SK-N-SH treated with all-trans-retinoic acid at 6 μM for 48 hours (cell line): ENCODE results near the gene MOCOS.

ENCODE experiments used
- ATAC-seq: fragments of 200-7000 bp; cut with Tn5 transposase; 3 replicates; pipeline ENCODE4 v1.9.1; 2020; ENCODE audit warnings: mild to moderate bottlenecking, moderate library complexity
- ARNTL ChIP-seq: fragments of 450-650 bp; formaldehyde crosslinking; IDR thresholded peaks from 2 replicates; pipeline ENCODE4 v1.5.0; 2020; ENCODE audit warnings: low read depth, mild to moderate bottlenecking, moderate library complexity, borderline replicate concordance
- CREB5 ChIP-seq: fragments of 250-450 bp; sonication (Bioruptor Pico); IDR thresholded peaks from 2 replicates; pipeline ENCODE4 v1.5.1; 2020; ENCODE audit warnings: low read depth, mild to moderate bottlenecking, moderate library complexity
- CSDC2 ChIP-seq: fragments of 250-450 bp; sonication (Bioruptor Pico); IDR thresholded peaks from 2 replicates; pipeline ENCODE4 v1.5.0; 2020; ENCODE audit warnings: mild to moderate bottlenecking, moderate library complexity
- ESRRG ChIP-seq: fragments of 250-450 bp; sonication (Bioruptor Pico); IDR thresholded peaks from 2 replicates; pipeline ENCODE4 v1.6.1; 2021; ENCODE audit warnings: mild to moderate bottlenecking
- GLIS3 ChIP-seq: fragments of 250-450 bp; sonication (Bioruptor Pico); IDR thresholded peaks from 2 replicates; pipeline ENCODE4 v1.5.0; 2020; ENCODE audit warnings: mild to moderate bottlenecking, moderate library complexity
- ISL1 ChIP-seq: fragments of 250-450 bp; sonication (Bioruptor Pico); IDR thresholded peaks from 2 replicates; pipeline ENCODE4 v2.1.2; 2022; ENCODE audit warnings: mild to moderate bottlenecking, moderate library complexity
- OSR1 ChIP-seq: fragments of 250-450 bp; sonication (Bioruptor Pico); IDR thresholded peaks from 2 replicates; pipeline ENCODE4 v1.8.0; 2022; ENCODE audit warnings: moderate library complexity, mild to moderate bottlenecking, inconsistent platforms
- POU6F1 ChIP-seq: fragments of 250-450 bp; sonication (Bioruptor Pico); IDR thresholded peaks from 2 replicates; pipeline ENCODE4 v1.8.0; 2021; ENCODE audit warnings: low read depth, mild to moderate bottlenecking, moderate library complexity, borderline replicate concordance
- PPARA ChIP-seq: fragments of 250-450 bp; sonication (Bioruptor Pico); IDR thresholded peaks from 2 replicates; pipeline ENCODE4 v1.5.0; 2020; ENCODE audit warnings: mild to moderate bottlenecking, borderline replicate concordance
- RARB ChIP-seq: fragments of 250-450 bp; sonication (Bioruptor Pico); IDR thresholded peaks from 2 replicates; pipeline ENCODE4 v1.8.0; 2021; ENCODE audit warnings: mild to moderate bottlenecking, moderate library complexity
- SNAI2 ChIP-seq: fragments of 250-450 bp; sonication (Bioruptor Pico); IDR thresholded peaks from 2 replicates; pipeline ENCODE4 v1.5.0; 2020; ENCODE audit warnings: mild to moderate bottlenecking, moderate library complexity
- TOX ChIP-seq: fragments of 250-450 bp; sonication (Bioruptor Pico); IDR thresholded peaks from 2 replicates; pipeline ENCODE4 v1.8.0; 2021; ENCODE audit warnings: mild to moderate bottlenecking, moderate library complexity, borderline replicate concordance
- TSHZ2 ChIP-seq: fragments of 250-450 bp; sonication (Bioruptor Pico); IDR thresholded peaks from 2 replicates; pipeline ENCODE4 v1.5.0; 2020; ENCODE audit warnings: mild to moderate bottlenecking, moderate library complexity
- ZC3H10 ChIP-seq: fragments of 250-450 bp; sonication (Bioruptor Pico); IDR thresholded peaks from 2 replicates; pipeline ENCODE4 v1.5.1; 2021; ENCODE audit warnings: mild to moderate bottlenecking, moderate library complexity
- ZFP30 ChIP-seq: fragments of 450-650 bp; formaldehyde crosslinking; IDR thresholded peaks from 2 replicates; pipeline ENCODE4 v1.5.0; 2022; ENCODE audit warnings: mild to moderate bottlenecking, moderate library complexity
- ZNF565 ChIP-seq: fragments of 450-650 bp; formaldehyde crosslinking; conservative IDR thresholded peaks from 2 replicates; pipeline ENCODE4 v1.5.0; 2020; ENCODE audit warnings: low read depth, mild to moderate bottlenecking, moderate library complexity
- ZNF70 ChIP-seq: fragments of 450-650 bp; formaldehyde crosslinking; IDR thresholded peaks from 2 replicates; pipeline ENCODE4 v1.5.0; 2020; ENCODE audit warnings: mild to moderate bottlenecking, moderate library complexity
- ZNF8 ChIP-seq: fragments of 450-650 bp; formaldehyde crosslinking; IDR thresholded peaks from 2 replicates; pipeline ENCODE4 v1.5.0; 2020; ENCODE audit warnings: mild to moderate bottlenecking, moderate library complexity
- TF ChIP-seq, protein P1 (sequence below): fragments of 250-450 bp; sonication (Bioruptor Pico); IDR thresholded peaks from 2 replicates; pipeline ENCODE4 v1.8.0; 2020; ENCODE audit warnings: mild to moderate bottlenecking, moderate library complexity, borderline replicate concordance
- TF ChIP-seq, protein P2 (sequence below): fragments of 250-450 bp; sonication (Bioruptor Pico); IDR thresholded peaks from 2 replicates; pipeline ENCODE4 v1.5.1; 2021; ENCODE audit warnings: mild to moderate bottlenecking, moderate library complexity

The MOCOS gene

GRCh38 chr18:36191711-36192110 lies 4.4 kb downstream of the MOCOS start:
- TF ChIP-seq TOX (CRISPR knock-in tag) (no peak), ISL1 (CRISPR knock-in tag) (no peak), GLIS3 (CRISPR knock-in tag) (no peak), ZC3H10 (CRISPR knock-in tag) (no peak), ZNF70 (CRISPR knock-in tag) (no peak), ARNTL (CRISPR knock-in tag) (no peak), POU6F1 (no peak), ZNF565 (CRISPR knock-in tag) (no peak), ESRRG (no peak), ZNF8 (CRISPR knock-in tag) (no peak), PPARA (CRISPR knock-in tag) (no peak), ZFP30 (CRISPR knock-in tag) (no peak), CSDC2 (no peak)
- TF ChIP-seq, protein P1, sequence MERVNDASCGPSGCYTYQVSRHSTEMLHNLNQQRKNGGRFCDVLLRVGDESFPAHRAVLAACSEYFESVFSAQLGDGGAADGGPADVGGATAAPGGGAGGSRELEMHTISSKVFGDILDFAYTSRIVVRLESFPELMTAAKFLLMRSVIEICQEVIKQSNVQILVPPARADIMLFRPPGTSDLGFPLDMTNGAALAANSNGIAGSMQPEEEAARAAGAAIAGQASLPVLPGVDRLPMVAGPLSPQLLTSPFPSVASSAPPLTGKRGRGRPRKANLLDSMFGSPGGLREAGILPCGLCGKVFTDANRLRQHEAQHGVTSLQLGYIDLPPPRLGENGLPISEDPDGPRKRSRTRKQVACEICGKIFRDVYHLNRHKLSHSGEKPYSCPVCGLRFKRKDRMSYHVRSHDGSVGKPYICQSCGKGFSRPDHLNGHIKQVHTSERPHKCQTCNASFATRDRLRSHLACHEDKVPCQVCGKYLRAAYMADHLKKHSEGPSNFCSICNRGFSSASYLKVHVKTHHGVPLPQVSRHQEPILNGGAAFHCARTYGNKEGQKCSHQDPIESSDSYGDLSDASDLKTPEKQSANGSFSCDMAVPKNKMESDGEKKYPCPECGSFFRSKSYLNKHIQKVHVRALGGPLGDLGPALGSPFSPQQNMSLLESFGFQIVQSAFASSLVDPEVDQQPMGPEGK = no peak
- ATAC-seq = no peak

DNA sequence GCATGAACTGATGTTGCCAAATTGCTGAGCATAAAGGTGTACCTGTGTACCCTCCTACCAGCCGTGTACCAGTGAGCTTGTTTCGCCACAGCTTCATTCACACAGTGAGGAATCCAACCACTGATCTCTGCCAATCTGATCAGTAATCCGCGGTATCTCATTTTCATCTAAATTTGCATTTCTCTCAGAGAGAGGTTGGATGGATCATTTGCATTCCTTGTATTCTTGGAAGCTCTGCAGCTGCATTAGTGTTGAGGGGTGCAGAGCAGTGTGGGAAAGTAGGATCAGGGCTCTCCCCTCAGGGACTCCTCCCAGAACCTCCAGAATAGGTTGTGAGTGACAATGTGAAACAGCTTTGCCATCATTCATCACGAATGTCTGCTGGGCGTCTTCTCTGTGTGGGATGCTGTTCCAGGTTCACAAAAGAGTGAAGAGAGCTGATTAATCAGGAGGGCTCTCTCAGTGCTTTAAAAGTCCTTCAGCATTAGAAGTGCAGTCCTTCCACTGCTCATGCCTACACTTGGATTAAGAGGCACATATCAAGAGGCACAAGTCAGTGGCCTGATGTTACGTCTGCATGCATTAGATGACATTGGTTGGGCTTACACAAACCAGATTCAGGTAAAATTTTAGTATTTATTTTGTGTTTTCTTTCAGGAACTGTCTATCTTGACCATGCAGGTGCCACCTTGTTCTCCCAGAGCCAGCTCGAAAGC lies 7.5 kb downstream of the MOCOS start:
- no peak for ATAC-seq
- no peak for TF ChIP-seq GLIS3 (CRISPR knock-in tag)
- no peak for TF ChIP-seq SNAI2 (CRISPR knock-in tag)
- no peak for TF ChIP-seq TSHZ2
- TF ChIP-seq POU6F1 = no peak
- no peak for TF ChIP-seq CSDC2
- no peak for TF ChIP-seq OSR1
- TF ChIP-seq ZC3H10 (CRISPR knock-in tag) = no peak

GRCh38 chr18:36195427-36196122 lies 8.3 kb downstream of the MOCOS start:
- TF ChIP-seq RARB (CRISPR knock-in tag) = no peak
- TF ChIP-seq, protein P2, sequence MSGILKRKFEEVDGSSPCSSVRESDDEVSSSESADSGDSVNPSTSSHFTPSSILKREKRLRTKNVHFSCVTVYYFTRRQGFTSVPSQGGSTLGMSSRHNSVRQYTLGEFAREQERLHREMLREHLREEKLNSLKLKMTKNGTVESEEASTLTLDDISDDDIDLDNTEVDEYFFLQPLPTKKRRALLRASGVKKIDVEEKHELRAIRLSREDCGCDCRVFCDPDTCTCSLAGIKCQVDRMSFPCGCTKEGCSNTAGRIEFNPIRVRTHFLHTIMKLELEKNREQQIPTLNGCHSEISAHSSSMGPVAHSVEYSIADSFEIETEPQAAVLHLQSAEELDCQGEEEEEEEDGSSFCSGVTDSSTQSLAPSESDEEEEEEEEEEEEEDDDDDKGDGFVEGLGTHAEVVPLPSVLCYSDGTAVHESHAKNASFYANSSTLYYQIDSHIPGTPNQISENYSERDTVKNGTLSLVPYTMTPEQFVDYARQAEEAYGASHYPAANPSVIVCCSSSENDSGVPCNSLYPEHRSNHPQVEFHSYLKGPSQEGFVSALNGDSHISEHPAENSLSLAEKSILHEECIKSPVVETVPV (CRISPR knock-in tag) = no peak
- TF ChIP-seq CREB5 (CRISPR knock-in tag) = no peak
- no peak for TF ChIP-seq POU6F1
- TF ChIP-seq, protein P1 = no peak
- TF ChIP-seq ESRRG = no peak
- no peak for TF ChIP-seq ZNF8 (CRISPR knock-in tag)
- TF ChIP-seq, all 23 proteins: peak for 0
- ATAC-seq = no peak
